Spinal cord (tissue), 10 donors: Measurements from ENCODE around the gene AGMO. TPM values are rescaled to one million over a fixed set of nuclear protein-coding genes. Genes with fewer than 3 reads are reported as not detected.

Source experiments
- DNase-seq, 6 donors: peaks; one replicate each; pipeline versions ENCODE4 v3.0.0 to v3.0.0-alpha.2; 2013 to 2015; ENCODE audit warnings: low spot score in 6 of 6, low read depth in 4 of 6
- H3K27ac ChIP-seq: one replicate; pipeline ENCODE4 v1.5.1; 2013; ENCODE audit warnings: low read depth, low read length, control low read depth
- H3K27me3 ChIP-seq: one replicate; pipeline ENCODE4 v1.6.1; 2013; ENCODE audit warnings: low read length; ENCODE audit not compliant: control insufficient read depth, insufficient read depth
- H3K36me3 ChIP-seq: one replicate; pipeline ENCODE4 v1.6.1; 2013; ENCODE audit warnings: low read length; ENCODE audit not compliant: control insufficient read depth, insufficient read depth
- H3K4me1 ChIP-seq: one replicate; pipeline ENCODE4 v1.6.1; 2013; ENCODE audit warnings: low read length; ENCODE audit not compliant: control insufficient read depth, insufficient read depth
- H3K4me3 ChIP-seq: one replicate; pipeline ENCODE4 v1.5.1; 2013; ENCODE audit warnings: low read depth, low read length, control low read depth
- H3K9me3 ChIP-seq: one replicate; pipeline ENCODE4 v1.6.1; 2013; ENCODE audit warnings: low read length; ENCODE audit not compliant: control insufficient read depth, insufficient read depth
- WGBS: methylation state at CpG from one replicate; pipeline ENCODE4 v1.1.5; 2013; ENCODE audit warnings: missing lambda C conversion rate; ENCODE audit not compliant: insufficient coverage; 5-methylcytosine and 5-hydroxymethylcytosine counted together
- polyA plus RNA-seq, 2 donors: library from polyadenylated mRNA; unstranded; fragments of 120-200 nt; gene quantifications; one replicate each; pipeline ENCODE4 v1.2.1, GENCODE V29; 2013; ENCODE audit not compliant: insufficient read length in 2 of 2
- total RNA-seq, 2 donors: library from RNA; depleted of rRNA in 1 of 2; stranded (reverse); fragments of 120-200 nt in 1 of 2; fragments of >200 nt in 1 of 2; gene quantifications; one replicate each; pipeline versions ENCODE4 v1.2.3 to v1.2.4, GENCODE V29; 2013 to 2014
- donor health status: healthy.

Gene AGMO
- total and polyA plus RNA-seq, 4 donors, result 0.30 to 2.9 (median 1.0) TPM

DNA sequence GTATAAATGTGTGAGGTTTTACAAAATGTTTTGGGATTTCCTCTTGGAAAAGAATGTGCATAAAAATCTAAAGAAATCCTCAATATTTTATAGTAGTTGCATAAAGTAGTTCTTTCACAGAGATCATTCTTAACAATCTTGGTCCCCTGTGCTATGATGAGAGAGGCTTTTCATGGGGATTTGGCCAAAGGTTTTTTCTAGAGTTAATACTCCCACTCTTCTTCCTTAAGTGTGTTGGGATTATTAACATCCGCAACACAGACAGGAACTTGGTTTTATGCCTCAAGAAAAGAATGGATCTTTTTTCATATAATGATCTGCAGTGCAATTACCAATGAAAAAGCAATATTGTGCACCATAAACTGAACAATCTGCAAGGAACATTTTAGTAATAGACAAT, 71.5 kb downstream of the AGMO start:
- no peak overlapping the region for H3K4me3 ChIP-seq
- WGBS, result no CpG with 5 or more reads among the region's 1 CpG
- H3K27ac ChIP-seq, result no peak overlapping the region
- H3K27me3 ChIP-seq, result no peaks in the 10 kb centered on the region
- H3K36me3 ChIP-seq, result no peaks in the 10 kb centered on the region
- no peaks in the 10 kb centered on the region for H3K9me3 ChIP-seq
- DNase-seq, result peak in 2 of 6 donors; percentile 23 to 43
- H3K4me1 ChIP-seq, result no peaks in the 10 kb centered on the region

DNA sequence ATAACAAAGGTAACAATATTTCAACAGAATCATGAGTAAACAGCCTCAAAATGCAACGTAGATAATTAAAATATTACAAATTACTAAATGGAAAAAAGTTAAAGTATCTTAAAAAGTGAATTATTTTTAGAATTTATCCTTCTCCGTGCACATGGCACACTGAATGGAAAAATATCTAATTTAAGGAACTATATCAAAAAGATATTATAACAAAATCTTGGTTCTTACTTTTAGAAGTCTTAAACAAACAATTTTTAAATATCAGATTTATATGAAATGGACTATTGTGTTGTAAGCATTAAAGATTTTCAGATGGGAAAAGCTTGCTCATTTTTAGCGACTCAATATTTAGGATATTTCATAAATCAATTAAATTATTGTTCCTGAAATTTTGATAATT, 72.0 kb downstream of the AGMO start:
- Histone ChIP-seq H3K4me3 (no peak overlapping the region), H3K27ac (no peak overlapping the region), H3K4me1 (no peaks in the 10 kb centered on the region), H3K27me3 (no peaks in the 10 kb centered on the region), H3K36me3 (no peaks in the 10 kb centered on the region), H3K9me3 (no peaks in the 10 kb centered on the region)
- WGBS, result no CpG with 5 or more reads among the region's 3 CpGs
- no peak for DNase-seq

DNA sequence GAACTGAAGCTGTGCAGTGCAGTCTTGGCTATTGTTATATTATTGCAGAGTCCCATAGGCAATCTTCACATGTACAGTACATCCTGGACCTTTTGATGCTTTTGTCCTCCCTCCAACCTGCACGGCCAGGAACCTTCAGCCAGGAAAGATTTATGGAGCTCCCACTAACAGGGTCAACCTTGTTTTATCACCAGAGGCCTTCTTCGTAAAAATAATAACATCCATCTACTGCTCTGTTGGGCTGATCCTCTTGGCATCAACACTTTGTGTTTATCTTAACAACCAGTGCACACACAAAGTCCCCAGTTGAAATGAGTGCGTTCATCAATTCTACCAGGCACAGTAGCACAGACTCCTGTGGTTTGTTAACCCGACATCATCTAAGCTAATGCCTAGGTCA, 72.4 kb downstream of the AGMO start:
- Histone ChIP-seq H3K27me3 (no peaks in the 10 kb centered on the region), H3K4me3 (no peak overlapping the region), H3K36me3 (no peaks in the 10 kb centered on the region), H3K27ac (no peak overlapping the region), H3K9me3 (no peaks in the 10 kb centered on the region), H3K4me1 (no peaks in the 10 kb centered on the region)
- WGBS, result 45% methylated on average over 2 of the region's 4 CpGs
- DNase-seq, result peak in 2 of 6 donors; percentile 14 to 47

DNA sequence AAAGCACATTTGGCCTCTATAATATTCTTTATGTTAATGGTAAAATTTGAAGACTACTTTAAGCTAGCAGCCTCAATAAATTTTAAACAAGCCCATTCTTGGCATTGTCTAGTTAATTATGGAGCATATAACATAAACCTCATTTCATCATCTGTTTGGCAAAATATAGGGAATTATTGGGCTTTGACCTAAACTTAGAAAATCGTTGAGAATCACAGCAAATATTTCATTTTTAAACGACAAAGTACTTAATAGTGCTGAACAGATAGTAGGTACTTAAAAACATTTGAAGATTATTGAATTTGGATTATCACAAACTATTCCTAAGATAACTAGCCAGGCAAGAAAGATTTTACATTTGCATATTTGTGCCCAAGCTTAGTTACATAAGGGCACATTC, 73.4 kb downstream of the AGMO start:
- DNase-seq, result no peak
- no peak overlapping the region for H3K27ac ChIP-seq
- H3K4me3 ChIP-seq, result no peak overlapping the region
- H3K36me3 ChIP-seq, result no peaks in the 10 kb centered on the region
- no peaks in the 10 kb centered on the region for H3K9me3 ChIP-seq
- no peaks in the 10 kb centered on the region for H3K27me3 ChIP-seq
- no CpG with 5 or more reads among the region's 2 CpGs for WGBS
- H3K4me1 ChIP-seq, result no peaks in the 10 kb centered on the region

DNA sequence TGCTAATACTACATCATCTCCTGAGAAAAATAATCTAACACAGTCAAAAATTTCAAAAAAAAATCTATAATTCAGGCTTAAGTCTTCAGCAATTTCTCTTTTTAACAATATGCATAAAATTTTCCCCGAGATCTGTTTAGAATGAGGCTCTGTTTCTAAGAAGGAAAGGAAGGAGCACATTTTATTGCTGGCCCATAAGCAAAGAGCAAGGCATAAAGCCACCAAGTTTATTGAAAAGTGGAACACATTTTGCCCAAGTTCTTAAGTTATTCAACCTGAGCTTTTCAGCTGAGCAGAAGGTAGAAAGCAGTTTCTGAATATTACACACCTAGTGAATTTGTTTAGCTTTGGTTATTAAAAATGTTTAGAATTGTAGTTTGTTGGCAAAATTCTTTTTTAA, 73.9 kb downstream of the AGMO start:
- DNase-seq, result no peak
- no peaks in the 10 kb centered on the region for H3K4me1 ChIP-seq
- no peak overlapping the region for H3K4me3 ChIP-seq
- H3K36me3 ChIP-seq, result no peaks in the 10 kb centered on the region
- no peaks in the 10 kb centered on the region for H3K27me3 ChIP-seq
- H3K9me3 ChIP-seq, result no peaks in the 10 kb centered on the region
- no peak overlapping the region for H3K27ac ChIP-seq
- no CpG with 5 or more reads among the region's 1 CpG for WGBS

DNA sequence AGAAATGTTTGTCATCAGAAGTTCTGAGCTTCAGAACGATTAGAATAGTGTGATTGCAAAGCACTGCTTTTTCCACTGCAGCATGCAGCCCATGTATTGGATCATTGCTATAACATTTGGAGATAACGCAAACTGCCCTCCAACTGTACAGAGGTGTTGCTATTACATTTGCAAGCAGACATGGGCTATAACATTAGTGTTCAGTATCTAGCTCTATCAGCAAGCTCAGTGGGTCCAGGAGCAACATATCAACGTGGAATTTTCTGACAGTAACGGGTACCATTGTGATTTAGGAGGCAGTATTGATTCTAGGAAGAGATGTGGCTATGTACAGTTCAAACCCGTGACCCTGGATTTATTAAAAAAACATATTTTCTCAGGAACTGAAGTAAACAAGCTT, 75.8 kb downstream of the AGMO start:
- Histone ChIP-seq H3K36me3 (no peaks in the 10 kb centered on the region), H3K9me3 (no peaks in the 10 kb centered on the region), H3K27ac (no peak overlapping the region), H3K4me3 (no peak overlapping the region), H3K27me3 (no peaks in the 10 kb centered on the region), H3K4me1 (no peaks in the 10 kb centered on the region)
- DNase-seq, result no peak
- no CpG with 5 or more reads among the region's 5 CpGs for WGBS

DNA sequence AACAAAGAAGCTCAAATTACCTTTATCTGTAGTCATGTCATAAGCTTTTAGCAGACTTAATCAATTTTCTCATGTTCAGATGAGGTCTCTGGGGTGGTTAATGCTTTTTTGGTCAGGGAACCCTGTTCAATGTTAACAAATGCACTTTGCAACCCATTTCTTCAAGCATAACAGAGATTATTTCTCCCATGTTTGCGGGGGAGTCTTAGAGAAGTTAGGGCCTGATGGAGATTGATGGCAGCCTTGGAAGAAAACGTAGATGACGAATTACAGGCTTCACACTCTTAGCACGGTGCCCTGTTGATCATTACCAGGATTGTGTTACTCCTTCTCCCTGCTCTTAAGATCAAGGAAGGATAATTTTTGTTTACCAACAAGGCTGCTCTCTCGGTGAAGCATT, 76.4 kb downstream of the AGMO start:
- H3K27me3 ChIP-seq, result no peaks in the 10 kb centered on the region
- no peaks in the 10 kb centered on the region for H3K4me1 ChIP-seq
- no peaks in the 10 kb centered on the region for H3K36me3 ChIP-seq
- WGBS, result no CpG with 5 or more reads among the region's 5 CpGs
- DNase-seq, result no peak
- H3K27ac ChIP-seq, result no peak overlapping the region
- no peak overlapping the region for H3K4me3 ChIP-seq
- H3K9me3 ChIP-seq, result no peaks in the 10 kb centered on the region

DNA sequence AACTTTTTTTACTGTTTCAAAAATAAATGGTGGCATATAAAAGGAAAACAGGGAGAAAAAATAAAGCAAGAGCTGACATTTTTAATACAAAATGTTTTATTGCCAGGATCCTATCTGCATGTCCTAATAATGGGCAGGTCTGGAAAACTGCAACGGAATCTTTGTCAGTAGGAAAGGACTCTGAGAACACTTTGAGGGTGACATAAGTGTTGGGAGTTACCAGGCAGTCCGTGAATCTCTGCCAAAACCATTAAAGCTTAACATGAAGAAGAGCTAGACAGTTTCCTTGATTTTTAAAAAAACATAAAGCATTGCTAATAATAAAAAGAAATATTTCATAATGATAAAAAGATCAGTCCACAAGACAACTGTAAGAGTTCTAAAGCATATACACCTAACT, 80.7 kb downstream of the AGMO start:
- H3K27ac ChIP-seq, result no peak overlapping the region
- H3K36me3 ChIP-seq, result no peaks in the 10 kb centered on the region
- no peak overlapping the region for H3K4me3 ChIP-seq
- H3K27me3 ChIP-seq, result no peaks in the 10 kb centered on the region
- no peak for DNase-seq
- WGBS, result 86% methylated on average over 1 of the region's 2 CpGs
- no peaks in the 10 kb centered on the region for H3K4me1 ChIP-seq
- no peaks in the 10 kb centered on the region for H3K9me3 ChIP-seq

DNA sequence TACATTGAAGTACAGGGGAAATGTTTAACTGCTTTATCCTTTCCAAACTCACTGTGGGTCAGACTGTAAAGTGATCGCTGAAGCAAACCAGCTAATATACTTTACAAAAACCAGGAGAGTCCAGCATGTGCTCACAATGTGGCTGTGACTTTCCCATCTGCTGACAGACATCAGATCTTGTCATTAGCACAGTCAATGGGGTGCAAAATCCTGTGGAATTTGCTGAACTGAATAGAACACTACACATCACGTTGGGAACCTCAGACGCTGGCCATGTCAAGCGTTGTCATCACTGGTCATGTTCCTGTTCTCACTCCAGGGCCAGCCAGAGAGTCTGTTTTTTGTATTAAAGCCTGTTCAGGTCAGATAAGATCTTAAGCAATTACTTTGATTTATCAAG, 83.4 kb downstream of the AGMO start:
- H3K4me1 ChIP-seq, result no peaks in the 10 kb centered on the region
- no peaks in the 10 kb centered on the region for H3K27me3 ChIP-seq
- no peaks in the 10 kb centered on the region for H3K9me3 ChIP-seq
- H3K4me3 ChIP-seq, result no peak overlapping the region
- no CpG with 5 or more reads among the region's 4 CpGs for WGBS
- H3K27ac ChIP-seq, result no peak overlapping the region
- H3K36me3 ChIP-seq, result no peaks in the 10 kb centered on the region
- DNase-seq, result no peak

DNA sequence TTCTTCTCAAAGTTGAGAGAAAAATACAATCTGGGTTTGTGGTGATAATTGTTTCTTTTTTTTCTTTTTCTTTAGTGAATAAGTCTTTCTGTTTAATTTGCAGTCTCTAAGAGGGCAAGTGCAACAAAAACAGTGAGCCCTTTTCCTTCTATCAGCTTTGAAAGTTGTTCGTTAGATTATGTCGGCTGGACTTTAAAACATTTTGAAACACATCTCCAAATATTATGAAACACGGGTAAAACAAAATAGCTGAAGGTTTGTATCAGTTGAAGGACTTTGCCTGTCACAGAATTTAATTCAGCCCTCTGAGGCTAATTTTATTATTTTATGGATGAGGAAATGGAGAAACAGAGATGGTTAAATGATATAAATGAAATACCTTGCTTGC, 85.3 kb downstream of the AGMO start:
- no CpG with 5 or more reads among the region's 3 CpGs for WGBS
- no peak overlapping the region for H3K4me3 ChIP-seq
- no peaks in the 10 kb centered on the region for H3K4me1 ChIP-seq
- H3K27me3 ChIP-seq, result no peaks in the 10 kb centered on the region
- no peaks in the 10 kb centered on the region for H3K9me3 ChIP-seq
- H3K36me3 ChIP-seq, result no peaks in the 10 kb centered on the region
- DNase-seq, result no peak
- no peak overlapping the region for H3K27ac ChIP-seq
